ENCODE results near the gene ALS2.
"Not testable (repeated sequence)": the region's sequence is repeated elsewhere in the genome, so short reads cannot be mapped to it uniquely, and the experiment has no call there.

The ALS2 gene

GRCh38 chr2:201671205-201671604 is 109.5 kb downstream of the ALS2 start:
- not testable (repeated sequence) for DNase-seq

GRCh38 chr2:201669865-201670264 is 110.9 kb downstream of the ALS2 start:
- DNase-seq: no peak

GRCh38 chr2:201668402-201668910 is 112.3 kb downstream of the ALS2 start:
- DNase-seq: no peak

- no peak for DNase-seq
Observed at GRCh38 chr2:201664334-201664733, 116.4 kb downstream of the ALS2 start.

GRCh38 chr2:201661366-201661765 is 119.4 kb downstream of the ALS2 start:
- no peak for DNase-seq

- no peak for DNase-seq
Observed at GRCh38 chr2:201660293-201660895, 120.3 kb downstream of the ALS2 start.

GRCh38 chr2:201656740-201657139 is 124.0 kb downstream of the ALS2 start:
- DNase-seq: no peak

GRCh38 chr2:201656102-201656501 is 124.6 kb downstream of the ALS2 start:
- DNase-seq: no peak

- DNase-seq: peak; percentile 95
Observed at GRCh38 chr2:201654616-201655384, 125.9 kb downstream of the ALS2 start.

- DNase-seq: no peak
Observed at GRCh38 chr2:201653221-201653620, 127.5 kb downstream of the ALS2 start.
